Hematopoietic multipotent progenitor cell (in vitro differentiated cells): ENCODE results near the gene COBL. TPM values are rescaled to one million over a fixed set of nuclear protein-coding genes. Genes with fewer than 3 reads are reported as not detected.
"Not testable (repeated sequence)": the region's sequence is repeated elsewhere in the genome, so short reads cannot be mapped to it uniquely, and the experiment has no call there.

ENCODE experiments used
- DNase-seq, 3 donors: peaks; one replicate each; pipeline ENCODE4 v3.0.0-alpha.2; 2011 to 2015; ENCODE audit warnings: low read depth in 2 of 3, low spot score in 2 of 3
- total RNA-seq: library from RNA; depleted of rRNA; stranded (reverse); fragments of >200 nt; gene quantifications from one replicate; pipeline ENCODE4 v1.2.3, GENCODE V29; 2012

The COBL gene
- total RNA-seq, 1 donor = 0.27 TPM

GRCh38 chr7:51019191-51019844 is 297.3 kb downstream of the COBL start:
- peak in 1 of 3 donors; percentile 58 for DNase-seq

DNA sequence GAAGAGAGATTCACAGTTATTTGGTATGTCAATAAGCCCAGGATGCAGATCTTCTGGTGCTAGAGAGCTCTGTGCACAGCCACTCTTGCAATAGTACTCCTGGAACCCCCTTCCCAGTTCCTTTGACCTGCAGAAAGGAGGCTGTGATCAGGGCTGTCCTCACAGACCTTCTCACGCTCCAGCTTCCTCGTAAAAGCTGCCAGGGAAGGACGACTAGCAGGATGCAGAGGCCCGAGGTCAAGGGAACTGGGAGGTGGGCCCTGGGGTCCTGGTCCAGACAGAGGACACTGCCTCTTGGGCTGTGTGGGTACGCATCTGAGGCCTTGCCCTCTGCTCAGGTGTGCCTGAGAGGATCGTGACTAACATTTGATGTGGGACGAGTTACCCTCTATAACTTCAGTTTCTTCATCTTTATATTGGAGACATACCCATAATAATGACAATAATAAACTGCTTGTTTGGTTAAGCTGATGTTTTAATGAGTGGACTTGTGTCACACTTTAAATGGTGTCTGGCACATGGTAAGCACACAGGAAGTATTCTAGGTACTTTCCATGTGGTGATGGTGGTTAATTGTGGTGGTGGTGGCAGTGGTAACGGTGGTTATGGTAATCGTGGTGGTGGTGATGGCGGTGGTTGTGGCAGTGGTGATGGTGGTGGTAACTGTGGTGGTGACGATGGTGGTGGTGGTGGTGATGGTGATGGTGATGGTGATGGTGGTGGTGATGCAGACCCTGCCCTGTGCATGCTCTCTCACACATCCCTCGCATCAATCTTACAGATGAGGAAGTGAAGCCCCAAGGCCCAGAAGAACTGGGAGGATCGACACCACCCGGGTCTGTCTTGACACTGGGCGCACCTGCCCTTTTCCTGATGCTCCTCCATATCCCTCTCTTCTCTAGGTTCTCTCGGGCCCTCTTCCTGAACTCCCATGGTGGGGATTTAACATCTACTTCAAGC is 298.8 kb downstream of the COBL start:
- no peak for DNase-seq

DNA sequence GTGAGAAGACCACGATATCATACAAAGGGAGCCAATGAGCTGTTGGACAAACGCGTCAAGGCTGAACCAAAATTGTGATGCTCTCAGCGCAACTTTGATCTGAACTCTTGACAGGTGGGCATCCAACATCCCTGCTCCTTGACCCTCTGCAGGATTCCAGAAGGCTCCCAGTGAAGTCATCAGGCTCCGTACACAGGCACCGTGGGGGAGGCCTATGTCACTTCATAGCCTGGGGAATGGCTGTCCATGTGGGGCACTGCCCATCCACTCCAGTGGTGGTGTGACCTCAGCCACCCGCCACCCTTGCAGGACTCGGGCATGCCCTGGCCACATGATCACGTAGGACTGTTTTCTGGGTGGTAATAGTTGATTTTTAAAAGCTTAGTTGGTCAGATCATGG is 300.1 kb downstream of the COBL start:
- DNase-seq = no peak

GRCh38 chr7:51015581-51015980 is 301.0 kb downstream of the COBL start:
- no peak for DNase-seq

DNA sequence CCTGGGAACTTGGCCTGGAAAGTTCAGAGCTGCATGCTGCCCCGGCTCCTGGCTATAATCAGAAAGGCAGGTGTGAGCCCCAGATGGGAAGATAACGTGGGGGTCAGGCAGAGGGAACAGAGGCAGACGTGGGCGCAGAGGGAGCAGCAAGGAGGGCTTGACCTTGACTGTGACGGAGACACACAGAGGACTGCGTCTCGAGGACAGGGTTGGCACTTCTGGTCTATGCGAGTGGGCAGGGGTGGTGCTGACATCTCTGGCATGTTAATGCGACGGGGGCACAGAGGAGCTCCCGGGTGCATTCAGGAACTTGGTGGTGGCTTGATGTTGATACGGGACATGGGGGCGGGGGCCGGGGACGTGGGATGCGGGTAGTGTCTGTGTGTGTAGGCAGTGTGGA is 301.8 kb downstream of the COBL start:
- DNase-seq = no peak

GRCh38 chr7:51013861-51014511 is 302.6 kb downstream of the COBL start:
- no peak for DNase-seq

- no peak for DNase-seq
Observed at GRCh38 chr7:51013218-51013786, 303.3 kb downstream of the COBL start.

DNA sequence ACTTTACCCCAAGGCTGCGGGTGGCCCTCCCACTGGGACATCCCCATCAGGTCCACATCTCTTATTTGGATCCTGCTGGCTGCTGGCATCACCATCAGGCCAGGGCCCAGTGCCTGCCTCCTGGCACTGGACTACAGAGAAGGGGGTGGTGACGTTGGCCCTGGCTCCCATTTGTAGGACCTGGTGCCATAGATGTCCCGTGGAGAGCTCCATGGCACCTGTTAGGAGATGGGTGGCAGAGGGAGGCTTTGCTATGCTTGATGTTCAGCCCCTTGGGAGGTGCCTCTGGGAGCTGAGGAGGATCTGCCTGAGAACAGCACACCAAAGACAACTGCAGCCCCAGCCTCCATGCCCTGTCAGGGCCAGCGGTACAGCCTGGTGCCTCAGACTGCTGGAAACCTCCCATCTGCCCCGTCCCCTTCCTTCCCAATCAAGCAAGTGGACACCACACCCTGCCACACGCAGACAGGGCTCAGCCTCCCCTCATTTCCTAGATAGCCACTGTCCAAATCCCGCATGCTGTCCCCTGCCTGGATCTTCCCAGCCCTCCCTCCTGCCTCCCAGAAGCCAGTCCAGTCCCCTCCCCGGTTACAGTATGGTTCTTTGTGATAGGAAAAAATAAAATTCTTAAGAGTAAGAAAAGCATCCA is 303.9 kb downstream of the COBL start:
- DNase-seq = no peak

DNA sequence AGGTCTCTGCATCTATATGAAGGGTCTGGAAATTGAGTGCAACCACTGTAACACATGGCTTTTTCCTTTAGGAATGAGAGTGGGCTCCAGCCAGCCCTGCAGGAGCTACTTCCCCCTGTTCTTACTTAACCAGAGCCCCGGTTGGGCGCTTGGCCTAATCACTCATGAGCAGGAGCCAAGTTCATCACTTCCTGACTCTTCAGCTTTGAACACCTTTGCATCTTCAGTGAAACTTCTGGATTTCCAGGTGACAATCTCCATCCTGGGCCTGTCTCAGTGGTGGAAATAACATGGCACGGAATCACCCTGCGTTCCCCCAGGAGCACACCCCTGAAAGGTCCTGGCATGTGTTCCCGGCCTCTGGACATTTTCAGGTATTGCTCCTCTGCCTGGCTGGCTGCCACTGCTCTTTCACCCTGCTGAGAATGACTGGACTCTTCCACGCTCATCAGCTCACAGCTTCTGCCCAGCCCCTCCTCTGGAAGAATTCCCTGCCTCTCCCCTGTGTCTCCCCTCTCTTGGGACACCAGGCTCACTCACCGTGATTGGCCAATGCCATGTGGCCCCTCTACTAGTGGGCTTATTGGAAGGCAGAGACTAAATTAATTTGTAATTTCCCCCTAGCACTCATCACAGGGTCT is 304.8 kb downstream of the COBL start:
- no peak for DNase-seq

DNA sequence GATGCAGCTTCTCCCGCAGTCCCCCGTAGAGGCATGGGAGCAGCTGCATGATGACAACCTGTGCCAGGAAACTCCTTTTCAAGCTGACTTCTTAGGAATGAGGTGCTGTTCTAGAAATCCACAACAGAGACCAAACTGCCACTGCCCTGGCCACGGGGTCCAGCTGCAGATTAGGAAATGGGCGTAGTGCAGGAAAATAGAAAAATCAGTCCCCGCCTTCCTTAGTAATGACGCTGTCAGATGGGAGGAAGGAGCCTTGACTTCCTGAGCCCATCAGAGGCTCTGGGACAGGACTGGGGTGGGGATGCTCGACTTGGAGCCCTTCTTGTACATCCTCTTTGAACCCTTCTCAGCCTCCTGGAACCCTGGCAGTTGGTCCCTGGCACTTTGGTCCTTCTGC is 306.1 kb downstream of the COBL start:
- DNase-seq = no peak

DNA sequence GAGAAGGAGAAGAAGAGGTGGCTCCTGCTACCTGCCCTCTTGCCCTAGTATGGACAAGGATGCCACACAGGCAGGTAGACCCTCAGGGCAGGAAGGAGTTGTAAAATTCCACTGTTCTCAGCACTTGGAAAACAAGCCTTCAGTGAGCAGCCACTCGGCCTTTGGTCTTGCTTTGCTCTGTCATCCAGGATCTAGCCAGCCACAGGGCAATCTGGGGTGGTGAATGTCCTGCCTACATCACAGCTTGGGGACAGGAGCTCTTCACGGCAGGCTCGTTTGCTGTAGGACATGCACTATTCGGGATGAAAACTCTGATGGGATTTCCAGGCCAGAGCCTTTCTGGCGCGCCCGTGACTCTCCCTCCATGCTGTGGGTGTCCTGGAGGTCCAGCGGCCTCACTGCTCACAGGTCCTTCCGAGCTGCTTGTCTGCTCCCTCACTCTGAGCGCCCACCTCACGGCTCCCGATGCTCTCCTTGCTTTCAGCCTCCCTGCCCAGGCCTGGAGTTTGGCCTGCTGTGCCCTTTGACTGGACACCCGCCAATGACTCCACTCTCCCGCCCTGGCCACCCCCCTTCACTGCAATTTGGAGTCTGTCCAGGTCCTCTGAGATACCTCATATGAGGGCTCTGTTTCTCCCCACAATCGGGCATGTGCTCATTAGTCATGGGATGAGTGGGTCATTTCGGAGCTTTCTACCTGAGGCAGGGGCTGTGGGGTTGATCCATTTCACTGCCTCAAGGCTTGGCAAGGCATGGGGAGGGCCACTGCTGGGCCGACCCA is 306.7 kb downstream of the COBL start:
- no peak for DNase-seq

- DNase-seq = no peak
Observed at GRCh38 chr7:51007551-51008505, 308.8 kb downstream of the COBL start.

DNA sequence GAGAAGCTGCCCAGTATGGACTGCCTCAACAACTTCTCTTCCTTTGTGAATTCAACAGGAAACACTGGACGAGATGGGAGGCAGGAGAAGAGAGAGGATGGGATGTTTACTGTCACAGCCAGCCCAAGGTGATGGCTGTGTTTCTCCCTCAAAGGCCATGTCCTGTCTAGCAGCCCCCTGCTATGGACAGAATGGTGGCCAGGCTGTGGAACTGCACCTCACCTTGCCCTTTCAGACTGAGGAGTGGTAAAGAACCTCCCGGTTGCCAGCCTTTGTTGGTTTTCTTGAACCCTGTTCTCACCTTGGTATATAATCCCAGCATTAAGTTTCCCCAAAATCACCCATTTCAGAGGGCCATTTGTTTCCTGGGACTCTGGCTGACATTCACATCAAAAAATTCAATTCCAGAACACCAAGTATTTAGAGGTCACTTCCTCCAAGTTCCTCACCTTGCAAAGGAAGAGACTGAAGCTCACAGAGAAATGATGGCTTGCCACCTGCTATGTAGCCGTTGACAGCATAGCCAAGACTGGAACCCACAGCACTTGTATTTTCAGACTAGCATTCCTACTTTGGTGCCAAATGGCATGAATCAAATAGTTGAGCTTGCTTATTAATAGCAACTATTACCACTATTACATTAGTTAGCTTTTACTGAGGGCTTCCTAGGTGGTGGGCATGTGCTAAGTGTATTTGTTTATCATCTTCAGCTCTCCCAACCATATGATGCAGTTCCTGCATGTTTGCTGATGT is 309.9 kb downstream of the COBL start:
- DNase-seq = no peak

- DNase-seq = no peak
Observed at GRCh38 chr7:51005074-51005473, 311.5 kb downstream of the COBL start.

DNA sequence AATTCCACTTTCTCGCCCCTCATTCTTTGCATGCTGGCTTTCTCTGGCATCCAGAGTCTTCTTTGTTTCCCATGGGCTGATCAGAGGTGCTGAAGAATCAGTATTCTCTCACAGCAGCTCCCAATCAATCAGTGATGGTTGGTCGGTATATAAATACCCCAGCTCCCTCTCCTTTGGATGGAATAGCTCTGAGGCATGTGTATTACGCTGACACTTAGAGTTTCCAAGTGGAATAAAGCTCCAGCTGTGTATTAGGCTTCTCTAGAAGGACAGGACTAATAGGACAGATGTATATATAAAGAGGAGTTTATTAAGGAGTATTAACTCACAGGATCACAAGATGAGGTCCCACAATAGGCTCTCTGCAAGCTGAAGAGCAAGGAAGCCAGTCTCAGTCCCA is 315.7 kb downstream of the COBL start:
- DNase-seq = no peak

DNA sequence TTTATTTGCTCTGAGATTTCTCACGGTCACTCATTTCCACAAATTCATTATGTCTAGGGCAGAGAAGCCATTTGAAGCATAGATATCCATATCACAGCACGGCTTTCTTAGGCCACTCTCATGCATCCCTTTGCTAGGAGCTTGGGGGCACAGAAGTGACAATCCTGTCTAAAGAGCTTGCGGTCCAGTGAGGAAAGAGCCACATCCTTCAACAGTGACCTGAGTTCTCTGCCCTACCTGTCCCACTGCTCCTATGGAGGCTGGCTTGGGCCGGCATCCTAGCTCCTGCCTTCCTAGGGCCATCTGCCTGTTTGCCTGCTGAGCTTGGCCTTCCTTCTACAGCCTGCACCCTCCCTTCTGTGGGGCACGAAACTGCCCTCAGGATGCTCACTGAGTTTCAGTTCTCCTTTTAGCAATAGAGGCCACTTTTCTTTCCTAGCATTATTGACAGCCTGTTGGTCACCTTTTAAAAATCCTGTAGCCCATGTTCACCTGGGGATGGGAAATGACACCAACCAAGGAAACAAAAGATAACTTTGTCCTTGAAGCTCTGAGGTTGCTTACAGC is 321.8 kb downstream of the COBL start:
- DNase-seq = no peak

- not testable (repeated sequence) for DNase-seq
Observed at GRCh38 chr7:50990214-50990613, 326.4 kb downstream of the COBL start.
